HEK293 (cell line): ENCODE measurements around the gene RASAL2.

Experiments
- CTCF ChIA-PET: fragments of 350-600 bp; formaldehyde crosslinking; extraction: SDS; loops from one replicate; lab custom pipeline; 2021; ENCODE audit warnings: antibody characterized with exemption; lab: Yijun Ruan, JAX
- POLR2A ChIA-PET: fragments of 300-600 bp; formaldehyde crosslinking; extraction: SDS; loops from one replicate; lab custom pipeline; 2020; ENCODE audit warnings: antibody characterized with exemption, inconsistent platforms; lab: Yijun Ruan, JAX
- H3K27ac ChIP-seq: fragments of 200-500 bp; sonication (Bioruptor generic); 2 replicates; pipeline ENCODE4 v1.5.1; 2014; ENCODE audit warnings: low read depth, low read length, control low read depth, inconsistent platforms; ENCODE audit errors: extremely low read depth
- H3K36me3 ChIP-seq, 2 experiments: fragments of 200-500 bp in 1 of 2; sonication (Bioruptor generic) in 1 of 2; 1 replicate in 1 of 2; 2 replicates in 1 of 2; pipeline ENCODE4 v1.5.1; 2014 to 2017; ENCODE audit warnings: inconsistent platforms in 2 of 2, low read length in 2 of 2; ENCODE audit not compliant: control insufficient read depth in 2 of 2, insufficient read depth in 1 of 2
- H3K4me1 ChIP-seq: fragments of 200-500 bp; sonication (Bioruptor generic); 2 replicates; pipeline ENCODE4 v1.5.1; 2014; ENCODE audit warnings: mild to moderate bottlenecking, low read length, inconsistent platforms; ENCODE audit not compliant: control insufficient read depth, insufficient read depth
- H3K4me3 ChIP-seq: 2 replicates; pipeline ENCODE4 v1.5.1; 2011; ENCODE audit warnings: low read depth, mild to moderate bottlenecking, control low read depth, low read length, moderate library complexity
- H3K9me3 ChIP-seq: fragments of 200-500 bp; sonication (Bioruptor generic); 2 replicates; pipeline ENCODE4 v1.5.1; 2014; ENCODE audit warnings: low read depth, low read length, inconsistent platforms; ENCODE audit not compliant: control insufficient read depth, insufficient read depth
- SCRT2 ChIP-seq: fragments of 450-650 bp; formaldehyde crosslinking; IDR thresholded peaks from 2 replicates; pipeline ENCODE4 v1.5.1; 2016; ENCODE audit warnings: missing biosample characterization, missing genetic modification characterization
- SP2 ChIP-seq: fragments of 450-650 bp; formaldehyde crosslinking; IDR thresholded peaks from 2 replicates; pipeline ENCODE4 v1.5.1; 2016; ENCODE audit warnings: missing biosample characterization, missing genetic modification characterization
- SP3 ChIP-seq: fragments of 450-650 bp; formaldehyde crosslinking; IDR thresholded peaks from 2 replicates; pipeline ENCODE4 v1.5.1; 2016; ENCODE audit warnings: missing biosample characterization, missing genetic modification characterization
- ZBTB17 ChIP-seq: fragments of 450-650 bp; formaldehyde crosslinking; IDR thresholded peaks from 2 replicates; pipeline ENCODE4 v1.5.1; 2016; ENCODE audit warnings: missing biosample characterization, missing genetic modification characterization
- ZBTB8A ChIP-seq: fragments of 450-650 bp; formaldehyde crosslinking; IDR thresholded peaks from 2 replicates; pipeline ENCODE4 v1.5.1; 2016; ENCODE audit warnings: missing biosample characterization, missing genetic modification characterization
- ZNF133 ChIP-seq: fragments of 450-650 bp; formaldehyde crosslinking; IDR thresholded peaks from 2 replicates; pipeline ENCODE4 v1.5.1; 2016; ENCODE audit warnings: missing biosample characterization, missing genetic modification characterization
- ZNF140 ChIP-seq: fragments of 450-650 bp; formaldehyde crosslinking; IDR thresholded peaks from 2 replicates; pipeline ENCODE4 v1.5.1; 2016; ENCODE audit warnings: missing biosample characterization, missing genetic modification characterization
- ZNF184 ChIP-seq: fragments of 450-650 bp; IDR thresholded peaks from 2 replicates; pipeline ENCODE4 v1.5.1; 2018; ENCODE audit warnings: missing biosample characterization, mild to moderate bottlenecking, missing genetic modification characterization
- ZNF211 ChIP-seq: fragments of 450-650 bp; formaldehyde crosslinking; IDR thresholded peaks from 2 replicates; pipeline ENCODE4 v1.5.1; 2016; ENCODE audit warnings: low read depth, missing biosample characterization, missing genetic modification characterization
- ZNF292 ChIP-seq: fragments of 450-650 bp; formaldehyde crosslinking; IDR thresholded peaks from 2 replicates; pipeline ENCODE4 v1.5.1; 2016; ENCODE audit warnings: low read depth, missing biosample characterization, missing genetic modification characterization, borderline replicate concordance
- ZNF335 ChIP-seq: fragments of 450-650 bp; formaldehyde crosslinking; conservative IDR thresholded peaks from 2 replicates; pipeline ENCODE4 v1.5.1; 2016; ENCODE audit warnings: missing biosample characterization, missing genetic modification characterization
- ZNF521 ChIP-seq: fragments of 450-650 bp; formaldehyde crosslinking; IDR thresholded peaks from 2 replicates; pipeline ENCODE4 v1.5.1; 2017; ENCODE audit warnings: missing biosample characterization, mild to moderate bottlenecking, missing genetic modification characterization
- ZNF600 ChIP-seq: fragments of 450-650 bp; formaldehyde crosslinking; IDR thresholded peaks from 2 replicates; pipeline ENCODE4 v1.5.1; 2016; ENCODE audit warnings: missing biosample characterization, missing genetic modification characterization
- ZNF677 ChIP-seq: fragments of 450-650 bp; IDR thresholded peaks from 2 replicates; pipeline ENCODE4 v1.5.0; 2018; ENCODE audit warnings: missing biosample characterization, mild to moderate bottlenecking, missing genetic modification characterization, moderate library complexity
- ZSCAN23 ChIP-seq: fragments of 450-650 bp; formaldehyde crosslinking; IDR thresholded peaks from 2 replicates; pipeline ENCODE4 v1.5.1; 2016; ENCODE audit warnings: missing biosample characterization, missing genetic modification characterization
- TF ChIP-seq, protein P1 (sequence below): fragments of 450-650 bp; formaldehyde crosslinking; IDR thresholded peaks from 2 replicates; pipeline ENCODE4 v1.5.1; 2017; ENCODE audit warnings: missing biosample characterization, missing genetic modification characterization
- TF ChIP-seq, protein P2 (sequence below): fragments of 450-650 bp; formaldehyde crosslinking; IDR thresholded peaks from 2 replicates; pipeline ENCODE4 v1.5.1; 2016; ENCODE audit warnings: missing biosample characterization, missing genetic modification characterization
- TF ChIP-seq, protein P3 (sequence below): fragments of 450-650 bp; IDR thresholded peaks from 2 replicates; pipeline ENCODE4 v1.5.1; 2018; ENCODE audit warnings: missing biosample characterization, missing genetic modification characterization
- TF ChIP-seq, protein P4 (sequence below): fragments of 450-650 bp; formaldehyde crosslinking; IDR thresholded peaks from 2 replicates; pipeline ENCODE4 v1.5.1; 2016; ENCODE audit warnings: missing biosample characterization, missing genetic modification characterization
- TF ChIP-seq, protein P5 (sequence below): fragments of 450-650 bp; formaldehyde crosslinking; IDR thresholded peaks from 2 replicates; pipeline ENCODE4 v1.5.1; 2016; ENCODE audit warnings: missing biosample characterization, missing genetic modification characterization

The RASAL2 gene

DNA sequence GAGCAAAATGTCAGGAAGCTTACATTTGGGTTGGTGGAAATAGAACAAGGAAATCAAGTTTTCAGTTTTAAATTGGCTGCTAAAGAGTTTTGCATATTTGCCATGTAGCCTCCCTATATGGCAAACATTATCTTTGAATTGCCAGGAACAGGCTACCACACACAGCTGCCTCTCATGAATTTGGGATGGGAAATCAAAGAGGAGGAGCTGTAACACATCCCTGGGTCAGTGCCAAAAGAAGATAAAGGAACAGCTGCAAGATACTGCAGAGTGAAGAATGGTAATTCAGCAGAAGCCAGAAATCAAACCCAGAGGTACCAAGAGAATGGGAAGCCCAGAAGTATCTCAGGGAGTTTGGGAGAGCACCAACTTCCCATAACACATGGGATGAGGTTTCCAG is 18.6 kb upstream of the RASAL2 start:
- Histone ChIP-seq H3K4me1 (no peaks in the 10 kb centered on the region), H3K36me3 (no peaks in the 10 kb centered on the region), H3K4me3 (no peak overlapping the region), H3K9me3 (no peaks in the 10 kb centered on the region), H3K27ac (no peak overlapping the region)
- TF ChIP-seq ZBTB17 (tag by site-specific recombination) (no peak), SP3 (tag by site-specific recombination) (no peak)
- TF ChIP-seq, protein P1, sequence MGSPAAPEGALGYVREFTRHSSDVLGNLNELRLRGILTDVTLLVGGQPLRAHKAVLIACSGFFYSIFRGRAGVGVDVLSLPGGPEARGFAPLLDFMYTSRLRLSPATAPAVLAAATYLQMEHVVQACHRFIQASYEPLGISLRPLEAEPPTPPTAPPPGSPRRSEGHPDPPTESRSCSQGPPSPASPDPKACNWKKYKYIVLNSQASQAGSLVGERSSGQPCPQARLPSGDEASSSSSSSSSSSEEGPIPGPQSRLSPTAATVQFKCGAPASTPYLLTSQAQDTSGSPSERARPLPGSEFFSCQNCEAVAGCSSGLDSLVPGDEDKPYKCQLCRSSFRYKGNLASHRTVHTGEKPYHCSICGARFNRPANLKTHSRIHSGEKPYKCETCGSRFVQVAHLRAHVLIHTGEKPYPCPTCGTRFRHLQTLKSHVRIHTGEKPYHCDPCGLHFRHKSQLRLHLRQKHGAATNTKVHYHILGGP (tag by site-specific recombination): no peak
- TF ChIP-seq, protein P2, sequence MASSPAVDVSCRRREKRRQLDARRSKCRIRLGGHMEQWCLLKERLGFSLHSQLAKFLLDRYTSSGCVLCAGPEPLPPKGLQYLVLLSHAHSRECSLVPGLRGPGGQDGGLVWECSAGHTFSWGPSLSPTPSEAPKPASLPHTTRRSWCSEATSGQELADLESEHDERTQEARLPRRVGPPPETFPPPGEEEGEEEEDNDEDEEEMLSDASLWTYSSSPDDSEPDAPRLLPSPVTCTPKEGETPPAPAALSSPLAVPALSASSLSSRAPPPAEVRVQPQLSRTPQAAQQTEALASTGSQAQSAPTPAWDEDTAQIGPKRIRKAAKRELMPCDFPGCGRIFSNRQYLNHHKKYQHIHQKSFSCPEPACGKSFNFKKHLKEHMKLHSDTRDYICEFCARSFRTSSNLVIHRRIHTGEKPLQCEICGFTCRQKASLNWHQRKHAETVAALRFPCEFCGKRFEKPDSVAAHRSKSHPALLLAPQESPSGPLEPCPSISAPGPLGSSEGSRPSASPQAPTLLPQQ (tag by site-specific recombination): no peak
- CTCF ChIA-PET: no interaction called here
- POLR2A ChIA-PET: no interaction called here

DNA sequence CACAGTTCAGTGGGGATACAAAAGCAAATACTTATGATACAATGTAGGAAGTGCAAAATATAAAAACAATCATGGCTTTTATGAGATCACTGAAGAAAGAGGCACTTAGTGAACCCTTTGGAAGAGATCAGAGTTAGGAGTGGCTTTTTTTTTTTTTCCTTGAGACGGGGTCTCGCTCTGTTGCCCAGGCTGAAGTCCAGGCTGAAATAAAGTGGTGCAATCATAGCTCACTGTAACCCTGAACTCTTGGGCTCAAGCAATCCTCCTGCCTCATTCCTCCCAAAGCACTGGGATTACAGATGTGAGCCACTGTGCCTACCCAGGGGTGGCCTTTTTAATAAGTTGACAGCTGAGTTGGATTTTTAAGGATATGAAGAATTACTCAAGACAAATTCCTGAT is 17.3 kb upstream of the RASAL2 start:
- ChIA-PET CTCF (no interaction called here), POLR2A (no interaction called here)
- Histone ChIP-seq H3K4me1 (no peaks in the 10 kb centered on the region), H3K4me3 (no peak overlapping the region), H3K36me3 (no peaks in the 10 kb centered on the region), H3K27ac (no peak overlapping the region), H3K9me3 (no peaks in the 10 kb centered on the region)
- TF ChIP-seq ZNF335 (tag by site-specific recombination) (no peak), ZNF292 (tag by site-specific recombination) (no peak), ZSCAN23 (tag by site-specific recombination) (no peak), ZNF521 (no peak), ZNF677 (tag by site-specific recombination) (no peak), SP2 (tag by site-specific recombination) (no peak), SCRT2 (tag by site-specific recombination) (no peak), ZNF184 (tag by site-specific recombination) (no peak), ZNF600 (no peak)
- TF ChIP-seq, protein P3, sequence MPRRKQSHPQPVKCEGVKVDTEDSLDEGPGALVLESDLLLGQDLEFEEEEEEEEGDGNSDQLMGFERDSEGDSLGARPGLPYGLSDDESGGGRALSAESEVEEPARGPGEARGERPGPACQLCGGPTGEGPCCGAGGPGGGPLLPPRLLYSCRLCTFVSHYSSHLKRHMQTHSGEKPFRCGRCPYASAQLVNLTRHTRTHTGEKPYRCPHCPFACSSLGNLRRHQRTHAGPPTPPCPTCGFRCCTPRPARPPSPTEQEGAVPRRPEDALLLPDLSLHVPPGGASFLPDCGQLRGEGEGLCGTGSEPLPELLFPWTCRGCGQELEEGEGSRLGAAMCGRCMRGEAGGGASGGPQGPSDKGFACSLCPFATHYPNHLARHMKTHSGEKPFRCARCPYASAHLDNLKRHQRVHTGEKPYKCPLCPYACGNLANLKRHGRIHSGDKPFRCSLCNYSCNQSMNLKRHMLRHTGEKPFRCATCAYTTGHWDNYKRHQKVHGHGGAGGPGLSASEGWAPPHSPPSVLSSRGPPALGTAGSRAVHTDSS (tag by site-specific recombination): no peak
- TF ChIP-seq, protein P4, sequence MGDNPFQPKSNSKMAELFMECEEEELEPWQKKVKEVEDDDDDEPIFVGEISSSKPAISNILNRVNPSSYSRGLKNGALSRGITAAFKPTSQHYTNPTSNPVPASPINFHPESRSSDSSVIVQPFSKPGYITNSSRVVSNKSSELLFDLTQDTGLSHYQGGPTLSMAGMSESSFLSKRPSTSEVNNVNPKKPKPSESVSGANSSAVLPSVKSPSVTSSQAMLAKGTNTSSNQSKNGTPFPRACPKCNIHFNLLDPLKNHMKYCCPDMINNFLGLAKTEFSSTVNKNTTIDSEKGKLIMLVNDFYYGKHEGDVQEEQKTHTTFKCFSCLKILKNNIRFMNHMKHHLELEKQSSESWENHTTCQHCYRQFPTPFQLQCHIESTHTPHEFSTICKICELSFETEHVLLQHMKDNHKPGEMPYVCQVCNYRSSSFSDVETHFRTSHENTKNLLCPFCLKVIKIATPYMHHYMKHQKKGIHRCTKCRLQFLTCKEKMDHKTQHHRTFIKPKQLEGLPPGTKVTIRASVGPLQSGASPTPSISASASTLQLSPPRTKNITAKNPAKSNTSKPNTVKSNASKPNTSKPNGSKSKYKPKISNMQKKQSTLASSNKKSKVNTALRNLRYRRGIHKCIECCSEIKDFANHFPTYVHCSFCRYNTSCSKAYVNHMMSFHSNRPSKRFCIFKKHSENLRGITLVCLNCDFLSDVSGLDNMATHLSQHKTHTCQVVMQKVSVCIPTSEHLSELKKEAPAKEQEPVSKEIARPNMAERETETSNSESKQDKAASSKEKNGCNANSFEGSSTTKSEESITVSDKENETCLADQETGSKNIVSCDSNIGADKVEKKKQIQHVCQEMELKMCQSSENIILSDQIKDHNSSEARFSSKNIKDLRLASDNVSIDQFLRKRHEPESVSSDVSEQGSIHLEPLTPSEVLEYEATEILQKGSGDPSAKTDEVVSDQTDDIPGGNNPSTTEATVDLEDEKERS (tag by site-specific recombination): no peak

DNA sequence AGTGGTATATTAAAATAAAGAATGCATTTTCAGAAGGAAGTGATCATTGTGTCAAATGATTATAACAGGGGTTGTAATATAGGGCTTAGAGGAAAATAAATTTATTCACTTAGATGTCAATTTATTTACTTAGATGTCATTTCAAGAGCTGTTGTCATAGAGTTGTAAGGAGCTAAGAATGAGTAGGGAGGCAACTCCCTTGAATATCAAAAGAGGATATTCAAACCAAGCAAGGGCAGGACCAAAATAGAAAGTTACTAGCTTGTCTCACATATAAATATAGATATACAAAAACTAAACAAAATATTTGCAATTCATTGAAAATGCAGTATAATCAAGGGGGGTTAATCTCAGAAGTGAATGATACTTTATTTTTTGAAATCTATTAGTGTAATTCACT is 16.0 kb upstream of the RASAL2 start:
- ChIA-PET POLR2A (interaction anchor here (0.6 kb wide), 1 partner anchor 23 kb away, joined by 4 read pairs; no protein-coding TSS in a partner anchor), CTCF (no interaction called here)
- no peaks in the 10 kb centered on the region; a peak in 1 of 3 replicates for H3K36me3 ChIP-seq
- no peak overlapping the region for H3K27ac ChIP-seq
- H3K9me3 ChIP-seq: no peaks in the 10 kb centered on the region
- TF ChIP-seq ZNF133 (tag by site-specific recombination) (no peak), ZNF140 (tag by site-specific recombination) (no peak), ZBTB8A (tag by site-specific recombination) (no peak), ZNF211 (no peak)
- TF ChIP-seq, protein P5, sequence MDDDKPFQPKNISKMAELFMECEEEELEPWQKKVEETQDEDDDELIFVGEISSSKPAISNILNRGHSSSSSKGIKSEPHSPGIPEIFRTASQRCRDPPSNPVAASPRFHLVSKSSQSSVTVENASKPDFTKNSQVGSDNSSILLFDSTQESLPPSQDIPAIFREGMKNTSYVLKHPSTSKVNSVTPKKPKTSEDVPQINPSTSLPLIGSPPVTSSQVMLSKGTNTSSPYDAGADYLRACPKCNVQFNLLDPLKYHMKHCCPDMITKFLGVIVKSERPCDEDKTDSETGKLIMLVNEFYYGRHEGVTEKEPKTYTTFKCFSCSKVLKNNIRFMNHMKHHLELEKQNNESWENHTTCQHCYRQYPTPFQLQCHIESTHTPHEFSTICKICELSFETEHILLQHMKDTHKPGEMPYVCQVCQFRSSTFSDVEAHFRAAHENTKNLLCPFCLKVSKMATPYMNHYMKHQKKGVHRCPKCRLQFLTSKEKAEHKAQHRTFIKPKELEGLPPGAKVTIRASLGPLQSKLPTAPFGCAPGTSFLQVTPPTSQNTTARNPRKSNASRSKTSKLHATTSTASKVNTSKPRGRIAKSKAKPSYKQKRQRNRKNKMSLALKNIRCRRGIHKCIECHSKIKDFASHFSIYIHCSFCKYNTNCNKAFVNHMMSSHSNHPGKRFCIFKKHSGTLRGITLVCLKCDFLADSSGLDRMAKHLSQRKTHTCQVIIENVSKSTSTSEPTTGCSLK: no peak
- no peaks in the 10 kb centered on the region for H3K4me1 ChIP-seq
- H3K4me3 ChIP-seq: no peak overlapping the region
